ENCODE data around the gene CIAO2B.
"Not testable (repeated sequence)": the region's sequence is repeated elsewhere in the genome, so short reads cannot be mapped to it uniquely, and the experiment has no call there.

CIAO2B gene

GRCh38 chr16:66955363-66956153, 21.4 kb upstream of the CIAO2B start:
- not testable (repeated sequence) for DNase-seq

- peak; percentile 78 for DNase-seq
These were observed 20.0 kb upstream of the CIAO2B start for GRCh38 chr16:66954097-66954659.

GRCh38 chr16:66953462-66954096, 19.4 kb upstream of the CIAO2B start:
- DNase-seq: no peak

GRCh38 chr16:66952430-66953110, 18.4 kb upstream of the CIAO2B start:
- no peak for DNase-seq

- DNase-seq: no peak
These were observed 17.0 kb upstream of the CIAO2B start for GRCh38 chr16:66950971-66951790.

GRCh38 chr16:66950437-66950836, 16.2 kb upstream of the CIAO2B start:
- DNase-seq: no peak

GRCh38 chr16:66949472-66949871, 15.3 kb upstream of the CIAO2B start:
- no peak for DNase-seq

- no peak for DNase-seq
These were observed 14.6 kb upstream of the CIAO2B start for GRCh38 chr16:66948837-66949225.

- peak; percentile 19 for DNase-seq
These were observed 14.1 kb upstream of the CIAO2B start for GRCh38 chr16:66948134-66948836.

GRCh38 chr16:66947302-66948065, 13.3 kb upstream of the CIAO2B start:
- peak; percentile 83 for DNase-seq

- no peak for DNase-seq
These were observed 12.7 kb upstream of the CIAO2B start for GRCh38 chr16:66946974-66947301.

- DNase-seq: no peak
These were observed 12.3 kb upstream of the CIAO2B start for GRCh38 chr16:66946541-66946940.

- DNase-seq: no peak
These were observed 11.7 kb upstream of the CIAO2B start for GRCh38 chr16:66945939-66946338.

- not testable (repeated sequence) for DNase-seq
These were observed 10.8 kb upstream of the CIAO2B start for GRCh38 chr16:66944971-66945370.

- no peak for DNase-seq
These were observed 9.8 kb upstream of the CIAO2B start for GRCh38 chr16:66944054-66944441.

GRCh38 chr16:66943426-66944053, 9.3 kb upstream of the CIAO2B start:
- no peak for DNase-seq

GRCh38 chr16:66942981-66943380, 8.8 kb upstream of the CIAO2B start:
- no peak for DNase-seq

- no peak for DNase-seq
These were observed 6.0 kb upstream of the CIAO2B start for GRCh38 chr16:66940236-66940635.

GRCh38 chr16:66939366-66939765, 5.2 kb upstream of the CIAO2B start:
- DNase-seq: no peak

- no peak for DNase-seq
These were observed 3.6 kb upstream of the CIAO2B start for GRCh38 chr16:66937725-66938337.

Measured in activated naive CD4-positive, alpha-beta T cell treated with anti-CD3 and anti-CD28 coated beads, Interleukin-2, amount 50 U/mL, for 16 hours (primary cell).